Measurements from ENCODE around the gene MAP1LC3A.
A peak's percentile ranks its signal among the peaks of the same experiment; 100 is the strongest.

The MAP1LC3A gene

GRCh38 chr20:34525342-34525708 is 33.2 kb upstream of the MAP1LC3A start:
- H3K4me3 ChIP-seq (ENCODE audit: low read length): no peak overlapping the region
- no peak for TF ChIP-seq CTCF (conservative IDR thresholded peaks at IDR 0.05; ENCODE audit: low read depth, low read length)
- DNase-seq (ENCODE audit: low read depth): no peak

DNA sequence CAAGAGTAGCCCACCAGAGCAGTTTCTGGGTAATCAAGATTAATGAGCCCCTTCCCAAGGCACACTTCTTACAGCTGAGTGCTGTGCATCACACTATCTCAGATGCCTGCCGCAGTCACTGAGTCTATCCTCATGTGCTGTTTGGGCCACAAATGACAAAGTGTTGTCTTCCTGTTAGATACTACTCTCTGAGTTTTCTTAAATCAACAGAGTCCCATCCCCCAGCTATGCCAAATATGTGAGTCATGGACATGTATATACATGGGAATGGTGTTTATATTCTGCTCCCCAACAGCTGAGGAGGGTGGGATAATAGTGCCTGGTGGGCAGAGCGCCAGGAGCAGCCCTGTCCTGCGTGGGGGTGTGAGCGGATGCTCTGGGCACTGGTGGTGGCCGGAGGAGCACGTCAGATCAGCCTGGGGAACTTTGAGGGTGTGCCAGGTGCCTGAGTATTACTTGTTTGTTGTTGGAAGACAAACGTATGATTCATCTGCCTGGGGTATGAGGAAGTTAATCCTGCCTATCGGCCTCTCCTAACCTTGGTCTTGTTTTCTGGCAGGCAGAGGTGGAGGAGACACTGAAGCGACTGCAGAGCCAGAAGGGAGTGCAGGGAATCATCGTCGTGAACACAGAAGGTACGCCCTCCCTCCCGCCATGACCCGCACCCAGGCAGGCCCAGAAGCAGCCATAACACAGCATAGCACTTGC is 32.7 kb upstream of the MAP1LC3A start:
- DNase-seq (ENCODE audit: low read depth): peak; percentile 90
- no peak overlapping the region for H3K4me3 ChIP-seq (ENCODE audit: low read length)
- TF ChIP-seq CTCF (conservative IDR thresholded peaks at IDR 0.05; ENCODE audit: low read depth, low read length): no peak

DNA sequence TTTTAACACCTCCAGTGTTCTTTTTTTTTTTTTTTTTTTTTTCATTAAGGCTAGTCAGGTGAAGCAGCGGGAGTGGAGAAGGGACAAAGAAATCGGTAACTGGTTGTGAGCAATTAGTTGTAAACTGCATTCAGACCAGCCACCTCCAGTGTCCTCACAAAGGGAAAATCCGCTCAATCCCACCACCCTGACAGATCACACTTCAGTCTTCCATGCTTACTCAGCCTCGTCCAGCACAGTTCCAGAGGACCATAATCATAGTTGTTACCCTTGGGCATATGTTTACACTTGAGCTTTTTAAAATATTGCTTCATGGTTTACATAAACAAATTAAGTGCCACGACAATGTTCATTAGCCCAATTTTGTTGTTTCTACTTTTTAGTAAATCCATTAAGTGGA is 32.1 kb upstream of the MAP1LC3A start:
- H3K4me3 ChIP-seq (ENCODE audit: low read length): no peak overlapping the region
- TF ChIP-seq CTCF (conservative IDR thresholded peaks at IDR 0.05; ENCODE audit: low read depth, low read length): no peak
- no peak for DNase-seq (ENCODE audit: low read depth)

- DNase-seq (ENCODE audit: low read depth): no peak
- H3K4me3 ChIP-seq (ENCODE audit: low read length): no peak overlapping the region
- no peak for TF ChIP-seq CTCF (conservative IDR thresholded peaks at IDR 0.05; ENCODE audit: low read depth, low read length)
These were observed 31.5 kb upstream of the MAP1LC3A start for GRCh38 chr20:34527016-34527415.

- no peak overlapping the region for H3K4me3 ChIP-seq (ENCODE audit: low read length)
- DNase-seq (ENCODE audit: low read depth): no peak
- TF ChIP-seq CTCF (conservative IDR thresholded peaks at IDR 0.05; ENCODE audit: low read depth, low read length): no peak
These were observed 29.6 kb upstream of the MAP1LC3A start for GRCh38 chr20:34528921-34529297.

- no peak overlapping the region for H3K4me3 ChIP-seq (ENCODE audit: low read length)
- DNase-seq (ENCODE audit: low read depth): no peak
- TF ChIP-seq CTCF (conservative IDR thresholded peaks at IDR 0.05; ENCODE audit: low read depth, low read length): no peak
These were observed 28.8 kb upstream of the MAP1LC3A start for GRCh38 chr20:34529742-34530141.

DNA sequence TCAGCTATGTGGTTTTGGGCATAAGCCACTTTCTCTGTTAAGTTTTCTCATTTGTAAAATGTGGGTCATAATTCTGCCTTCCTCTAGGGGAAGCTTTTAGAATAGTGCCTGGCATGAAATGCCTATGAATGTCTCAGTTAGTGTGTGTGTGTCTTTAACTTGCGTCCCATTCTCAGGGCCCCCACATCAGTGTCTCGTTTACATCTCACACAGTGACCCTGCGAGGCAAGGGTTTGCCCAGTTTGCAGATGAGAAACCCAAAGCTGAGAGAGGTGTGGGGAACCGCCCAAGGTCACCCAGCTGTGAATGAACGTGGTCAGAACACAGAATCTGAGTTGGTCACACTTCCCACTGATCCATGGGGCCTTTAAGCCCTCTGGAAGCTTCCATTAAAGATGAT is 28.2 kb upstream of the MAP1LC3A start:
- DNase-seq (ENCODE audit: low read depth): no peak
- no peak for TF ChIP-seq CTCF (conservative IDR thresholded peaks at IDR 0.05; ENCODE audit: low read depth, low read length)
- no peak overlapping the region for H3K4me3 ChIP-seq (ENCODE audit: low read length)
